ENCODE results near the gene SKI. TPM values are rescaled to one million over a fixed set of nuclear protein-coding genes. Genes with fewer than 3 reads are reported as not detected.

Gene SKI
- total RNA-seq, 3 donors from 2014 or later = 43.8 to 45.2 (median 44.7) TPM

GRCh38 chr1:2271841-2272655 lies 43.9 kb downstream of the SKI start:
- DNase-seq (no peak), ATAC-seq (no peak)
- no peaks in the 10 kb centered on the region for H3K36me3 Mint-ChIP-seq (ENCODE audit: insufficient read depth)
- no peaks in the 10 kb centered on the region for H3K9me3 Mint-ChIP-seq
- H3K4me3 Mint-ChIP-seq = no peak overlapping the region
- peaks cover 63% of the 10 kb centered on the region for H3K4me1 Mint-ChIP-seq (ENCODE audit: low read depth)
- no peaks in the 10 kb centered on the region for H3K27me3 Mint-ChIP-seq (ENCODE audit: low read depth)

- no peaks in the 10 kb centered on the region for H3K27me3 Mint-ChIP-seq (ENCODE audit: low read depth)
- no peaks in the 10 kb centered on the region for H3K36me3 Mint-ChIP-seq (ENCODE audit: insufficient read depth)
- ATAC-seq (no peak), DNase-seq (no peak)
- no peaks in the 10 kb centered on the region for H3K9me3 Mint-ChIP-seq
- no peak overlapping the region for H3K4me3 Mint-ChIP-seq
- peaks cover 68% of the 10 kb centered on the region for H3K4me1 Mint-ChIP-seq (ENCODE audit: low read depth)
Observed at GRCh38 chr1:2272686-2273400, 44.7 kb downstream of the SKI start.

DNA sequence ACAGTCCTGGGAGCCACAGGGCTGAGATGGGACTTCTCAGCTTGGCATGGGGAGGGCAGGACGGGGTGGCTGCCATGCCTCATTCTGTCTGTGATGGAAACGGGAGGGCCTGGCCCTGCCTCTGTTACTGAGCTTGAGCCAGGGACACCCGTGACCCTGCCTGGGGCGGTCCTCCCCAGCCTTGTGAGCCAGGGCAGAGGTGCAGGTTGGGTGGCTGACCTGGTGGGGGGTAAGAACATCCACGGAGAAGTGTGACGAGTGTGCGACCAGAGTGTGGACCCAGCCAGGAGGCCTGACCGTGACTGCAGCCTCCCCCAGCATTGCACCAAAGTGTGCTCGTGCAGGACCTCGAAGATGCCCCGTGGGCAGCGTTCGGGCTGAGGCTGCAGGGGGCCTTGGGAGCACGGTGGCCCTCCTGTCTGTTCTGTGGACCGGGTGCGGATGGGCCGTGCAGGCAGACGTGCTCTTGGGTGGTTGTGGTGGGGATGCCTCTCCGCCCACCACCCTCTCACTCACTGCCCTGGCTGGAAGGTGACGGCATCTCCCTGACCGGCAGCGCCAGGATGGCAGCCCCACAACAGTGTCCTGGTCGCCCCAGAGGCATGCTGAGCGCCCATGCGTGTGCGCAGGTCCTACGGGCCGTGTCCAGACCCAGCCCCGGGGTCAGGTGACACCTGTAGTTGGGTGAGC lies 45.4 kb downstream of the SKI start:
- Mint-ChIP-seq H3K36me3 (ENCODE audit: insufficient read depth) (no peaks in the 10 kb centered on the region), H3K27me3 (ENCODE audit: low read depth) (no peaks in the 10 kb centered on the region), H3K4me3 (no peak overlapping the region), H3K9me3 (no peaks in the 10 kb centered on the region), H3K4me1 (ENCODE audit: low read depth) (peaks cover 63% of the 10 kb centered on the region)
- DNase-seq (no peak), ATAC-seq (no peak)

GRCh38 chr1:2274231-2274928 lies 46.3 kb downstream of the SKI start:
- no peak for DNase-seq
- Mint-ChIP-seq H3K4me3 (no peak overlapping the region), H3K36me3 (ENCODE audit: insufficient read depth) (no peaks in the 10 kb centered on the region), H3K27me3 (ENCODE audit: low read depth) (no peaks in the 10 kb centered on the region), H3K4me1 (ENCODE audit: low read depth) (peaks cover 58% of the 10 kb centered on the region), H3K9me3 (no peaks in the 10 kb centered on the region)
- ATAC-seq = no peak

- peaks cover 54% of the 10 kb centered on the region for H3K4me1 Mint-ChIP-seq (ENCODE audit: low read depth)
- no peak overlapping the region for H3K4me3 Mint-ChIP-seq
- ATAC-seq (peak in 1 of 2 donors; percentile 44), DNase-seq (no peak)
- no peaks in the 10 kb centered on the region for H3K9me3 Mint-ChIP-seq
- no peaks in the 10 kb centered on the region for H3K36me3 Mint-ChIP-seq (ENCODE audit: insufficient read depth)
- no peaks in the 10 kb centered on the region for H3K27me3 Mint-ChIP-seq (ENCODE audit: low read depth)
Observed at GRCh38 chr1:2274929-2275475, 46.9 kb downstream of the SKI start.

DNA sequence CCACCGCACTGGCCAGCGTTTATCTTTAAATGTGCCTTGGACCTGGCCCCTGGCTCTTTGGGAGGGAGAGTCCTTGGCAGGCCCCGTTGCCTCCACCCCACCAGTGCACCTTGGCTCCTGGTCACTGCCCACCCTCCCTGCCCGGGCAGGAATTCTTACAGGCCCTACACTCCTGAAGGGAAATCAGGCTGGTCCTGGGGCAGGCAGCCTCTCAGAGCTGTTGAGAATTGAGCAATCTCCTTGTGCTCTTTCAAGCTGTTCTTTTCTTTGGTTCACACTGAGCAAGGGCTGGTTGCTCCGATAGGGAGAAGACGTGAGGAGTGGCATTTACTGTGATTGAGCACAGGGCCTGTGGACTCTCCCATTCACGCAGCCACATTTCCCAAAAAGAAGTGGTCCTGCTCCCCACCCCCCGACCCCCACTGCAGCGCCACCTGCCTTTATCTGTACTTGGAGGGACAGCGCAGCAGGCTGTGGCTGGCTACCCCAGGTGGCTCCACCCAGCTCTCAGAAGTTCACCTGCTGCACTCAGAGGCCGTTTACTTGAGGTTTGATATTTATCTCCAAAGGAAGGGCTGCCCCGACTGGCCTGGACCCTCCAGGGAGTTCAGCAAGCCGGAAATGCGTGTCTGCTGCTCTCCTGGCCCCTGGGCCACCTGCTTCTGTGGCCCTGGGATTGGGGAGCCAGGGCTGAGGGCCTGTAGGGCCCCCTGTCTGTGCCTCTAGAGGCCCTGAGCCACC lies 47.8 kb downstream of the SKI start:
- DNase-seq = no peak
- no peaks in the 10 kb centered on the region for H3K27me3 Mint-ChIP-seq (ENCODE audit: low read depth)
- no peaks in the 10 kb centered on the region for H3K9me3 Mint-ChIP-seq
- no peaks in the 10 kb centered on the region for H3K36me3 Mint-ChIP-seq (ENCODE audit: insufficient read depth)
- peaks cover 50% of the 10 kb centered on the region for H3K4me1 Mint-ChIP-seq (ENCODE audit: low read depth)
- peak; percentile 29 to 38 for ATAC-seq
- H3K4me3 Mint-ChIP-seq = no peak overlapping the region

DNA sequence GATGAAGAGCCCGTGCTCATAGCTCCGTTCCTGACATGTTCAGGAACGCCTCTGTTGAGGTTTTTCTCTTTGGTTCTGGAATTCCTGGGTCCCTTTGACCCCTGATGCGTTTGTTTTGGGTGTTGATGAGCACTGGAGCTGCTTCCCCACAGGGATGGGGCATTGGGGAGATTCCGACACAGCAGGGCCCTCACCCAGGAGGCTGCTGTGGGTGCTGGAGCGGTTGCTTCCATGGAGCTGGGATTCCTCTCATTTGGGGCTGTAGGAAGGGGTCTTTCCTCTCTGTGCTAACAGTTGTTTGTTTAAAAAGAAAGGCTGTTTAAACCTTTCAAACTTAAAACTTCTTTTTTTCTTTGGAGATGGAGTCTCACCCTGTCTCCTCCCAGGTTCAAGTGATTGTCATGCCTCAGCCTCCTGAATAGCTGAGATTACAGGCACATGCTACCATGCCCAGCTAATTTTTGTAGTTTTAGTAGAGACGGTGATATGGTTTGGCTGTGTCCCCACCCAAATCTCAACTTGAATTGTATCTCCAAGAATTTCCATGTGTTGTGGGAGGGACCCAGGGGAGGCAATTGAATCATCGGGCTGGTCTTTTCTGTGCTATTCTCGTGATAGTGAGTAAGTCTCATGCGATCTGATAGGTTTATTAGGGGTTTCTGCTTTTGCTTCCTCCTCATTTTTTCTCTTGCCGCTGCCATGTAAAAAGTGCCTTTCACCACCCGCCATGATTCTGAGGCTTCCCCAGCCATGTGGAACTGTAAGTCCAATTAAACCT lies 48.9 kb downstream of the SKI start:
- Mint-ChIP-seq H3K9me3 (no peaks in the 10 kb centered on the region), H3K4me1 (ENCODE audit: low read depth) (peaks cover 50% of the 10 kb centered on the region), H3K4me3 (no peak overlapping the region), H3K27me3 (ENCODE audit: low read depth) (no peaks in the 10 kb centered on the region), H3K36me3 (ENCODE audit: insufficient read depth) (no peaks in the 10 kb centered on the region)
- no peak for ATAC-seq
- DNase-seq = no peak

GRCh38 chr1:2277741-2278488 lies 49.8 kb downstream of the SKI start:
- H3K9me3 Mint-ChIP-seq = no peaks in the 10 kb centered on the region

DNA sequence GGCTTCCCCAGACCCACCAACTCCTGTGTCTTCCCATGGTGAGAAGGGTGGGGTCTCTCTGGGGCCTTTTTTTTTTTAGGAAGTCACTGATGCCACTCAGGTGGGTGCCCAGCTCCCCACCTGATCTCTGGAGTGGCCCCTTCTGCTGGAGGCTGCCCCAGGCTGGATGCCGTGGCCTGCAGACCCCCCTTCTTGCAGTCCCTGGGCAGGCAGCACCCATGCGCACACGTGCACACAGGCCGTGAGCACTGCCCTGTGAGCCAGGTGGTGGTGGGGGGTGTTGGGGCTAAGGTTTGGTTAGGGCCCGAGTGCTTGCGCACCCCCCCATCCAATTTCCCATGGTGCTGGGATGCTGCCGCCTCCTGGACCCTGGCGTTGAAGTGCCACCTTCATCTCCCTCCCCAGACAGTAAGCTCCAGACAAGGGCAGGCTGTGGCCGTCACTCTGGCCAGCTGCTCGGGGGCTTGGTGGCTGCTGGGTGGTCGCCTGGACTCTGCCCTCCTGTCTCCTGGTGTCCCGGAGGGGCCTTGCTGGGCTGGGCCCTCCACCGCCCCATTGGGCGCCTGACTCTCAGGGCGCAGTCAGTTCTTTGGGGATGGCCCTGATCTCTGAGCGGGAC lies 50.6 kb downstream of the SKI start:
- peaks cover 37% of the 10 kb centered on the region for H3K4me1 Mint-ChIP-seq (ENCODE audit: low read depth)
- no peak for ATAC-seq
- H3K9me3 Mint-ChIP-seq = no peaks in the 10 kb centered on the region
- H3K27me3 Mint-ChIP-seq (ENCODE audit: low read depth) = no peaks in the 10 kb centered on the region
- H3K36me3 Mint-ChIP-seq (ENCODE audit: insufficient read depth) = no peaks in the 10 kb centered on the region
- H3K4me3 Mint-ChIP-seq = no peak overlapping the region
- no peak for DNase-seq

More at GRCh38 chr1:2277741-2278488, 49.8 kb downstream of the SKI start:
- Mint-ChIP-seq H3K27me3 (ENCODE audit: low read depth) (no peaks in the 10 kb centered on the region), H3K36me3 (ENCODE audit: insufficient read depth) (no peaks in the 10 kb centered on the region), H3K4me3 (no peak overlapping the region), H3K4me1 (ENCODE audit: low read depth) (peaks cover 45% of the 10 kb centered on the region)
- ATAC-seq = no peak
- no peak for DNase-seq

DNA sequence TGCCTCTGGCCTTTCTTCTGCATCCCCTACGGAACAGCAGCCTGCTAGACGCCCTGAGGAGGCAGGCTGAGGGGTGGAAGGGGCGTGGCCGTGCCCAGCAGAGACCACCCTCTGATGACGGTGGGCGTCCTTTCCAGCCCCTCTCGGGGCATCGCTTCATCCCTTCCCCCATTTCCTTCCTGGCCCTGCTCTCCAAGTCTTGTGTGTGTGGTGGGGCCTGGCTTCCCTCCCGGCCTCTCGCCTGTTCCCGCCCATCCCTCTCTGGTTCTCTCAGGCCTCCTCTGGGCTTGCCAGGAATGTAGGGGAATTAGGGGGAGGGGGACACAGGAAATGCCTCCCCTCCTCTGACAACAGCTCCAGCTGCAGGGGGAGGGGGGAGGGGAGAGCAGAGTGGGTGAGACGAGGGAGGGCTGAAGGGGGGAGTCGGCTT lies 51.1 kb downstream of the SKI start:
- Mint-ChIP-seq H3K36me3 (ENCODE audit: insufficient read depth) (no peaks in the 10 kb centered on the region), H3K9me3 (no peaks in the 10 kb centered on the region), H3K4me3 (no peak overlapping the region), H3K4me1 (ENCODE audit: low read depth) (peaks cover 35% of the 10 kb centered on the region), H3K27me3 (ENCODE audit: low read depth) (no peaks in the 10 kb centered on the region)
- ATAC-seq = no peak
- no peak for DNase-seq

DNA sequence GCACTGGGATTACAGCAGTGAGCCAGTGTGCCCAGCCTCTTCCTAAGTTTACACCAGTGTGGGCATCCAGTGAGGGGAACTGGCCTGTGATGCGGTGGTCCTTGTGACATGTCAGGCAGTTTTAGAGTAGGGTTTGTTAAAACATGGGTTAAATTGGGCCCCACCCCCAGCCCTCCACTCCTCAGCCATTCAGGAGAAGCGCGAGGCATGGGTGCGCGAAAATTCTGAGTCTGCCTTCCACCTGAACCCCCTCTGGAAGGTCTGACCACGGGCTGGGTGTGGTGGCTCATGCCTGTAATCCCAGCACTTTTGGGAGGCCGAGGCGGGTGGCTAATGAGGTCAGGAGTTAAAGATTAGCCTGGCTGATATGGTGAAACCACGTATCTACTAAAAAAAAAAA lies 51.7 kb downstream of the SKI start:
- H3K9me3 Mint-ChIP-seq = no peaks in the 10 kb centered on the region
- no peaks in the 10 kb centered on the region for H3K27me3 Mint-ChIP-seq (ENCODE audit: low read depth)
- H3K4me3 Mint-ChIP-seq = no peak overlapping the region
- ATAC-seq = no peak
- peaks cover 32% of the 10 kb centered on the region for H3K4me1 Mint-ChIP-seq (ENCODE audit: low read depth)
- no peak for DNase-seq
- no peaks in the 10 kb centered on the region for H3K36me3 Mint-ChIP-seq (ENCODE audit: insufficient read depth)
